GM18868 (cell line): ENCODE measurements around the gene NMRK2.

ENCODE experiments used
- ATAC-seq: cut with Tn5 transposase; IDR thresholded peaks from one replicate; pipeline ENCODE4 v1.9.1; 2021; ENCODE audit warnings: mild to moderate bottlenecking, moderate library complexity; ENCODE audit not compliant: unreplicated experiment

The NMRK2 gene

GRCh38 chr19:3980353-3981251, 47.7 kb downstream of the NMRK2 start:
- ATAC-seq = no peak

GRCh38 chr19:3981373-3981735, 48.5 kb downstream of the NMRK2 start:
- no peak for ATAC-seq

DNA sequence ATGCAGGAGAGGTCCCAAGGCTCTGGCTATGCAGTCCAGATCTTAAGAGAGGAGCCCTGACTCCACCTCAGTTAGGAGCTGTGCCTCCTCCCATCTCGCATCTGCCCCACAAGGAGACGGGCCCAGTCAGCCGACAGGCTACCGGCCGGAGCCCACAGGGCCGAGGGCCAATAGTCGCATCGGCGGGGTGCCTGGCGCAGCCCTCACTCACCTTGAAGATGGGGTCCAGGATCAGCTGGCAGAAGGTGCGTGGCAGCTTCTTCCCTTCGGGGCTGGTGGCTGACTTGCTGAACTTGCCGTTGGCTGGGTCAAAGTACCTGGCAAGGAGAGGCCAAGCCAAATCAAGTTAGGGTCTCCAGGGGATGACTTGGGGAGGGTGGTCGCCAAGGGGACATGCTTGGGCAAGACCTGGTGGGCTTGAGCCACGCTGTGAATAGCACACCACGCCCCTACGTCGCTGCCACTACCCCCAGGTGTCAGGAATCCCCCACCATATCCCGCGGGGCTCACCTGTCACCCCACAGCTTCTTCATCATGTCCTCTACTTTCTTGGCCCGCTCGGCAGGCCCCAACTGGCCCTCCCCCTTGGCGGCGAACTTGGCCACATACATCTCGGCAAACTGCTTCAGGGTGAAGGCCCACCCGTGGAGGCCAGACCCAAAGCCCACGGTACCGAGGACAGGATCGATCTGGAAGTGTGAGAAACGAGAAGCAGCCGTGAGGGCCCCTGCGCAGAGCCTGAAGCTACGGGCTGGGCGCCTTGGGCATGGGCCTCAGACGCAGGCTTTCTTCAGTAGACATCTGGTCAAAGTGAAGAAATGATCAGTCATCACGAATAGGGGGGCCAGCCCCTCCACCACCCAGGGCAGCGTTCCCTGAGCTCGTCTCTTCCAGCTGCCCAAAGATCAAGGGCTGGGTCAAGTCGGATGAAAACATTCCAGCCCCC, 49.1 kb downstream of the NMRK2 start:
- ATAC-seq = no peak

DNA sequence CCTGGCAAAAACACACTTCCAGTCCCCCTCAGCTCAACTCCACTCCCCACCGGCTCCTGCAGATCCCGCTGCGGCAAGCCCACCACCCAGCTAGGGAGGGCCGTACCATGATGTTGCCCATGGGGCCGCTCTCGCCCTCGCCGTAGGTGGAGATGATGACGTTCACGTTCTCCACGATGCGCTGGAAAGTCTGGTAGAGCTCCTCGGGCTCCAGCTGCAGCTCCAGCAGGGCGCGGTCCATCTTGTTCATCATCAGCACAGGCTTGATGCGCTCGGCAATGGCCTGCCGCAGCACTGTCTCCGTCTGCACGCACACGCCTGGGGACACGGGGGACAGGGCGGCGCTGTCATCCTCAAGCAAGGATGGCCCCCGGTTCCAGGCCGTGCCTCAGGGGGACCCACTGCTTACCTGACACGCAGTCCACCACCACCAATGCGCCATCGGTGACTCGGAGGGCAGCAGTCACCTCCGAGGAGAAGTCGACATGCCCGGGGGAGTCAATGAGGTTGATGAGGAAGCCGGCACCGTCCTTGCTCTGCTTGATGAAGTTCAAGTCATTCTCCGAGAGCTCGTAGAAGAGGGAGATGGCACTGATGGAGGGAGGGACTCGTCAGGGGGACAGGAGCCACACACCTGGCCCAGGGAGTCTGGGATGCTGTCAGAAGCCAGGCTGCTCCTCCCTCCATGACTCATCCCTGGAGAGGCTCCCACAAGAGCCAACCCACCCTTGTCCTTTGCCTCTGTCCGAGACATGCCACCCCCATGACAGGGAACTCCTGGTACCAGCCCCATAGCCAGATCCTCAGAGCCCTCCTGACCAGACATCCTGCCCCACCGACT, 50.1 kb downstream of the NMRK2 start:
- ATAC-seq = no peak

DNA sequence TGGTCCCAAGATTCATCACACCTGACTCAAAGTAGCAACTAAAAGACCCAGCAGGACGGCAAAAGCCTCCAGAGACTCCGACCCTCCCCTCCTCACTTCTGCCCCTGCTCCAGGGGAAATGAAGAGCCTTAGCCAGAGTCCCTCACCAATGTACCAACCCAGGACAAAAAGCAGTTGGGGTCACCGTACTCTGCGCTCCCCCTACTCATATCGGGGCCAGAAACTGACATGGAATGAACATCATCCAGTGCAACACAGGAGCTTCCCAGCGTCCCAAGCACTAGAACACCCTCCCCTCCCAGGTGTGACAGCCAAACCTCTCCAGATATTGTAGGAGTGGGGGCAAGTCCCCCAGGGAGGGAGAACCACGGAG, 50.7 kb downstream of the NMRK2 start:
- no peak for ATAC-seq

- ATAC-seq = no peak
Observed at GRCh38 chr19:3983936-3984583, 51.2 kb downstream of the NMRK2 start.

GRCh38 chr19:3984584-3984907, 51.7 kb downstream of the NMRK2 start:
- ATAC-seq = no peak

DNA sequence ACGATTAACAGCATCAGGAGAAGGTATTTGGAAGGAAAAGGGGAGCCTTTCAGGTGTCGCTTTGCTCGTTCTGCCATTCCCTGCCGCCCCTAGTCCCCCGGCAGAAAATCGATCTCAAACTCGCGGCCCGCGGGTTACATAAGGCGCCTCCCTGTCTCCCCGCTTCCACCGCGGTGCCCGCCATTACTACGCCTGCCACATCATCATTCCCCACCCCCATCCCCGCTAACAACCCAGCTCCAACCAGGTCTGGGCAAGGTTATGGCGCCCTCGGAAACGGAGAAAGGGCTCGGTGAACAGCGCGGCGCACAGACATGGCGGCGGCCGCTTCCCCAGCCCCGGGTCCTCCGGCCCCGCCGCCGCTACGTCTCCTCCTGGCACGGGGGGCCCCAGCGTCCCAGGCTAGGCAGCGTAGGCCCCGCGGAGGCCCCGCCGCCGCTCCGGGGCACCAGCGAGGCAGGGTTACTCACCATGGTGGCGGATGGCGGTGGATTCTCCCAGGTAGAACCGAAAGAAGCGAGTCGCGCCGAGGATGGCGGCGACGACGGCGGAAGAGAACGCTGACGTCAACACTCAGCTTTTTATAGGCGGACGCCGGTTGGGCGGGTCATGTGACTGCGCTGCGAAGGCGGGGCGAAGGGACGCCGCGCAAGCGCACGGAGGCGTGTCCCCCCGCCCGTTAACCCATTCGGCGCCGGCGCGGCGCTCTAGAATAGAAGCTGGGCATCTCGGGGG, 52.2 kb downstream of the NMRK2 start, which contains the start of gene EEF2:
Gene EEF2 (minus strand): TSS at position 556 of the 735 bp plus-strand sequence. CDS start 83 bp downstream, at position 473.
- peak; percentile 46 for ATAC-seq

DNA sequence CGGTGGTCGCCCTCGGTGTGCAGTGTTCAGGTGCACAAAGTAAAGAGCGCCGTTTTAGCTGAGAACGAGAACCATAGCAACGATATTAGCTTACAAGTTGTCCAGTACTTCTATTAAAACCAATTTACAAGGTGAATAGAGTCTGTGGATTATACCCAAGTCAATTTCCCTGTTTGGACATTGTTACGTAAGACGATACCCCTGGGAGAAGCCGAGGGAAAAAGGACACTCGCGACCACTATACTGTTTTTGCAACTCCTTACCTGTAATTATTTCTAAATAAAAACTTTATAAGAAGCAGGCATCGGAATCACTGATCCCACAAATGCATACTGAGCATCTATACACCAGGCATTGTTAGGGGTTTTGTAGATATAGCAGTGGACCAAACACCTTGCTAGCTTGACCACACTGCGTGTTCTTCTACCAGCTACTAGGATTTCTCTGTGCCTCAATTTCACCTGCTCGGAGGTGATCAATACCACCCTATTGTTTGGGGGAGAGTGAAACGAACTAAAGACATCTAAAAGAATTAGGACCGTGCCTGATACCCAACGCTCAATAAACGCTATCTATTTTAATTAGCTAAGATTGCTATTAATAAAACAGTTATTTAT, 52.9 kb downstream of the NMRK2 start:
- no peak for ATAC-seq

- no peak for ATAC-seq
Observed at GRCh38 chr19:3986260-3987041, 53.6 kb downstream of the NMRK2 start.

- no peak for ATAC-seq
Observed at GRCh38 chr19:3987619-3988371, 54.9 kb downstream of the NMRK2 start.

DNA sequence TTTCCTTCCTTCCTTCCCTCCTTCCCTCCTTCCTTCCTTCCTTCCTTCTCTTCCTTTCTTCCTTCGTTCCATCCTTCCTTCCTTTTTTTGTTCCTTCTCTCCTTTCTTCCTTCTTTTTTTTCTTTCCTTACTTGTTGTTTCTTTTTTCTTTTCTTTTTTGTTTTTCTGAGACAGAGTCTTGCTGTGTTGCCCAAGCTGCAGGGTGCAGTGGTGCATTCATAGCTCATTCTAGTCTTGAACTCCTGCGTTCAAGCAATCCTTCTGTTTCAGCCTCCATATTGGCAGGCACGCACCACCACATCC, 57.9 kb downstream of the NMRK2 start:
- no peak for ATAC-seq
